HG03095 (cell line): ENCODE data around the gene SLC23A1.
"Not testable (repeated sequence)": the region's sequence is repeated elsewhere in the genome, so short reads cannot be mapped to it uniquely, and the experiment has no call there.

Experiments used
- ATAC-seq: cut with Tn5 transposase; IDR thresholded peaks from one replicate; pipeline ENCODE4 v1.9.1; 2021; ENCODE audit warnings: moderate library complexity; ENCODE audit not compliant: unreplicated experiment

Gene SLC23A1

DNA sequence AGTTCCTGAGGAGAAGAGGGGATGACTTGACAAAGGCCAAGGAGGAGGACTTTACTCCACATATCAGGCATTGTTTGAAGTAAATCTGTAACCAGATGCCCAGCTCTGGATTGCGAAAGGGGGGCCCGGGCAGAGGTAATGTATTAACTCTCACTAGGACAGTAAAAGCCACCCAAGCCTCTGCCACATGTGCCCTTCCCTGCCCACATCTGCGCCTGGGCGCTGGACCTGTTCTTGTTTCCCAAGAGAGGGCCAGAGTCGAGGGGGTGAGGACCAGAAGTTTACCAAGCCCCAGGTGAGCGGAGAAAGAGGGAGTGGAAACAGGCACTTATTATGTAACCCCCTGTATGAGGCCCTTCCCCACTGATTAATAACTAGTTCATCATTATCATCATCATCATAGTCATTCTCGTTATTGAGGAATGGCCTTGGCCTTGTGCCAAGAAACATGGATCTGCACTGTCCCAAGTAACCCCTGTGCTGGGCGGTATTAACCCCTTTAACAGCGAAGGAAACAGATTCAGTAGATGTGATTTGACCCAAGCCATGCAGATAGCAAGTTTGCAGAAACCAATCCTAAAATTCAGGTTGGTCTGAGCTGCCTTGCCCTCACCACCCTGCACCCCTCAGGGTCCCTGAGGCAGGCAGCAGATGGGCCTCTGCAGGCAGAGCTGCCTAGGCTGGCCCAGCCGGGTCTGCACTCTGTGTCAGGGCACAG is at the start of gene SLC23A1:
Gene SLC23A1, minus strand, starts transcription at position 23 of the 718 bp plus-strand sequence. CDS start 44 bp downstream, outside the sequence.
- no peak for ATAC-seq

DNA sequence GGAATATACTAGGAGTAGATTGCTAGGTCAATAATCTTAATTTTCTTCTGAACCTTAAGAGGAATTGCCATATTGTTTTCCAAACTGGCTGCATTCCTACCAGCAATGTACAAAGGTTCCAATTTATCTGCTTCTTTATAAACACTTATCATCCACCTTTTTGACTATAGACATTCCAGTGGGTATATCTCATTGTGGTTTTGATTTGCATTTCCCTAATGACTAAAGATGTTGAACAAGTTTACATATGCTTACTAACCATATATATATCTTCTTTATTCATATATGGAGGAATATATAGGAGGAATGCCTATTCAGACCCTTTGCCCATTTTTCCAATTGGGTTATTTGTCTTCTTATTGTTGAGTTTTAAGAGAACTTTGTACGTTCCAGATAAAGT is 48.6 kb upstream of the SLC23A1 start:
- ATAC-seq: no peak

DNA sequence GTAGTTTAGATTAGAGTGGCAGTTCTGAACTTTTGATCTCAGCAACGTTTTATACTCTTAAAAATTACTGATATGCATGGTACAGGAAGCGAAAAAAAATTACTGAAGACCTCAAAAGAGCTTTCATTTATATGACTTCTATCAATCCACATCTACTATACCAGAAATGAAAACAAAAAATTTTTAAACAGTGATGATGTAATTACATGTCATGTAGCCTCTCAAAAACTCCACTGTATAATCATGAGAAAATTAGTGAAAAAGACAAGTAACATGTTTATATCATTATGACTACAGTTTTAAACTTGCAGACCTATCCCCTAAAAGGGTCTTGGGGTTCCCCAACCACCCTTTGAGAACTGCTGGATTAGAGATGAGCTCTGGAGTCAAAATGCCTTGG is 46.9 kb upstream of the SLC23A1 start:
- no peak for ATAC-seq

DNA sequence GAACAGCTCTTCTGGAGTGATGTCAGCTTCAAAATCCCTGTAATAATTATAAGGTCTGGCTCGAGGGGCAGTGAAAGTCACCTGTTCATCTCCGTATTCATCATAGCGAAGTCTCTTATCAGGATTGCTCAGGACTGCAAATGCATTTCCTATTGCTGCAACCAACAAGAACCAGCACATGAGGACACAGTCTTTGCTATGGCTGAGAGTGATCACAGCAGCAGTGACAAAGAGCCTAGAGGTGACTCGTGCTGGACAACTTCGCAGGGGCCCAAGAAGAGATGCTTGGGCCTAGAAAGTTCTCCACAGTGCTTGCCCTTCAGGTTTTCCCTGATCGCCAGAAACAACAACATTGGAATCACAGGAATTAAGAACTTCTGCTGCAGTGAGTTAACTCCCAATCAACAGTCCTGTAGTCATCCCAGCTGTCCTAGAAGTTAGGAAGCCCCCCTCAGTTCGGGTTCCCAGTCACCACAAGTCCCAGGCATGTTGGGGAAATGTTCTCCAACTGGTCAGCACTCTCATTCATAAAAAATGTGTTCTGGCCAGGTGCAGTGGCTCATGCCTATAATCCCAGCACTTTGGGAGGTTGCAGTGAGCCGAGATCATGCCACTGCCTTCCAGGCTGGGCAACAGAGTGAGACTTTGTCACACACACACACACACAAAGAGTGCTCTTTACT is 43.2 kb upstream of the SLC23A1 start:
- ATAC-seq: no peak

DNA sequence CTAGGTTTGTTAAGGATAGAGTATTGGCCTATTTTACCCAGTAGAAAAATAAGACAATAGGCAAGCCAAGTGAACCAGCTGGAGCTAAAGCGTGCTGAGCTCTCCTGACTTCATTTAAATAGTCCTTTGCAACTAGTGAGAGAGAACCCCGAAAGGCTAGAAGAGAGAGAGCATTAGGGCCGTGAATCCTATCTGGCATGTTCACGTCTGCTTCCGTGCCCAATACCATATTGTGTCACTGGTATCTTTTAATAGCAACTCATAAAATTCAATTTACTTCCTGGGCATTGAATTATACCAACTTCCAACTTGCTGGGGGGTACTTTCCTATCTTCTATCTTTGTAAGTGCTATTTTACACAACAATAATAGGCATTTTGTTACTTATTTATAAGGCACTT is 42.4 kb upstream of the SLC23A1 start:
- ATAC-seq: no peak

DNA sequence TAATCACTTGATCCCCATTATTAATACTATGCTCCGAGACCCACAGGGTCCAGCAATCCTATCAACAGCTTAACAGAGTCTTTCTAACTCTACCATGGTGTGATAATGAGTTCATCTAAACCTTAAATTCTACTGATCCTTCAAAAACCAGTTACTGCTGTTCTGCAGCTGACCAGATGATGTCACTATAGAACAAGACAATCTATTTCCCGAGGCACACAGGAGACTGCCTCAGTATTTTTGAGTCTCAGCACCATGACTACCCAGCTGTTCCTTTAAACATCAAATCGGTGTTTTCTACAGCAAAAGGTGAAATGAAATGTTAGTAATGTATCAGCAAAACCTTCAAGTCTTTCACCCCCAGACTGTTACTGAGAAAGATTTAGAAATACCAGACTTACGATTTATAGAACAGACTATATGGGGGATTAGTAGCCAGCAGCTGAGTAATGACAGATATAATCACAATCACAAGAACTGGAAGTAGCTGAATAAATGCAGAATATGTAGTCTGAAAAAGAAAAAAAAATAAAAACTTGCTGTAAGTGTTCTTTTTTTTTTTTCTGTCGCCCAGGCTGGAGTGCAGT is 39.3 kb upstream of the SLC23A1 start:
- no peak for ATAC-seq

DNA sequence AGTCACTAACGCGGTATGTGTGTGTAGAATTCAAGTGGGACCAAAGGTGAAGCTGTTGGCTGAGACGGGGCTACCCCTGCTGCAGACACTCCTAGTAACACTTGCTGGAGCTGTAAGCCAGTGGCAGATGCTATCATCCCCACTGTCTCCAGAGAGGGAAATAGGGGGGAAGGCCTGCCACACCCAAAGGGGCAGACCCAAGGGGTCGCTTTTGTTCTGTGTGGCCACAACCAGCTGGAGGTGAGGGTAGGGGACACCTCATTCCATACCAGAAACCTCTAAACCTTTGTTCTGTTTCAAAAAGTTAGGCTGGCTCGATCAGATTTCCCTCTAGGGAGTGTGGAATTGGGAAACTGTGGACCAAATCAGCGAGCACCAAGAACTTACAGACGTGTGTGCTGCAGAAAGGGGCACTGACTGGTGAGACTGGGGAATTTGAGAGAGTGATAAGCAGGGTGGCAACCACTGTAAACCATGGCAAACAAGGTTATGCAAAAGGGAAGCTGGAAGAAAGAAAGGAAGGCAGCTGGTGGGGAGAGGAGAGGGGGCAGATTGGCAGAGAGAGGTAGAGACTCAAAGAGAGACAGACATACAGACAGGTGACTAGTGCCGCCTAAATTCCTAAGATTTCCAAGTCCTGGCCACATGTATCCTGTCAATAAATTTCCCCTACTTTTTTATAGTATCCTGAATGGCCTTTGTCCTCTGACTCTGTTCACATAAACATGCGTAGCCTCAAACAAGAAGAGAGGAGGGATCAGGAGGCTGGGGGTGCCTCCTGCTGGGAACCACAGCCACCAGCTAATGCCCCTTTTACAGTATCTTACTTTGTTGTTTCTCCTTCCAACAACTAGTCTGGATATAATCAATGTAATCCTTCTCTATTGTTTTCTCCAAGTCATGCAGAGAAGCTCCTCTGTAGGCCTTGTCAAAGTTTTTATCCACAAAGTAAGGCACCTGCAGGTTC is 36.4 kb upstream of the SLC23A1 start:
- ATAC-seq: no peak

DNA sequence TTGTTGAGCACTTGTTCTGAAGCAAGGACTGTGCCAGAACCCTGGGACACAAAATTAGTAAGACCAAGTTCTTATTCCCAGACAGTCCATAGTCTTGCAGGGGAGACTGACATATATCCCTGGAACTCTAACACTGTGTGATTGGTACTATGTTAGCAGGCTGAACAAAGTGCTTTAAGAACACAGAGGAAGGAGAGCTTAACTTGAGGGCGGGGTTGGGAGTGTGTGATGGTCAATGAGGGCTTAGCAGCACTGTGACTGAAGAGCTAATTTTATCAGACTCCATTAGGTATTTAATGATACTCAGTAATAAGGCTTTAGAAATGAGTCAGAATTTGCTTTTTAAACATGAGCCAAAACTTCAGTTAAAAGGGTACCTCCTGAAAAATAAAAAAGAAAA is 35.7 kb upstream of the SLC23A1 start:
- ATAC-seq: no peak

DNA sequence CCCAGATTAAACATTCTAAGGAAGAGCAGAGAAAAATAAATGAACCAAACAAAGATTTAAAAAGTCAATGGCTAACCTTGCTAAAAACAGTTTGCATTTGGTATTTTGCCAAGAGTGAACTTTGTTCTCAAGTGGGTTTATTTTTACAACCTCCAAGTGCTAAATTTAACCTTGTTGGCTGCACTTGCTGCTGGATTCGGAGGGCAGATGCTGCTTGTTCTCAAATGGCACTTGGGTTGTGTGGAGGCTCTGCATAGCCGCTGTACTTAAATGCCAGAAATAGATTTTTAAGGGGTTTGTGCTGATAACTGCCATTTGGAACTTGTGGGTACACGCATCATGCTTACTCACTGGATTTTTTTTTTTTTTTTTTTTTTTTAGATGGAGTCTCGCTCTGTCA is 34.1 kb upstream of the SLC23A1 start:
- ATAC-seq: no peak

DNA sequence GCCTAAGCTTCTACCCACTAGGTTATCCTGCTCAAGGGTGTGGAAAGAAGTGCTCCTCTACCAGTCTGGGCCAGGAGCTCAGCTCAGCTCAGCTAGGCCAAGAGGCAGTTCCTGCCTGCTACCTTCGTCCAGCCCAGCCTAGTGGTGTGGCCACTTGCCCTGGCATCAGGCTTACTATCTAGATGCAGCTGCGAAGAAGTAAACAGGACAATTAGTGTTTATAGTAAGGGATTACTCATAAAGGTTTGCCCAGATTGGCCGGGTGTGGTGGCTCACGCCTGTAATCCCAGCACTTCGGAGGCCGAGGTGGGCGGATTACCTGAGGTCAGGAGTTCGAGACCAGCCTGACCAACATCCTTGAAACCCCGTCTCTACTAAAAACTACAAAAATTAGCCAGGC is 33.6 kb upstream of the SLC23A1 start:
- no peak for ATAC-seq

DNA sequence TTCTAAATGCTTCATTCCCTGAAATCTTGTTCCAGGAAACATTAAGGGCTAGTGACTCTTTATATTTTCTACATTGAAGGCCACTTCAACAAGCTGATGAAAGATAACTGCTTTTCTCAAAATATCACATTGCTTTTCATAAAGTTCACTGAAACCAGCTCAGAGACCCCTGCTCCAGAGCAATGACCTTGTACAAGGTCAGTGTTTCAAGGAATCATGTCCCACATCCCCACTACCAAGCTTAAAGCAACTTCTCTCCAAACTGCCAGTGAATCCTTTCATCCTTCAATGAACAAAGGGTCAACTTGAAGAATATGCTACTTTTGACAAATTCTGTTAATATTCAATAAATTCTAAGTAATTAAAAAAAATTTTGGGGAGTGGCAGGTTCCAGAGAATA is 32.8 kb upstream of the SLC23A1 start:
- no peak for ATAC-seq

DNA sequence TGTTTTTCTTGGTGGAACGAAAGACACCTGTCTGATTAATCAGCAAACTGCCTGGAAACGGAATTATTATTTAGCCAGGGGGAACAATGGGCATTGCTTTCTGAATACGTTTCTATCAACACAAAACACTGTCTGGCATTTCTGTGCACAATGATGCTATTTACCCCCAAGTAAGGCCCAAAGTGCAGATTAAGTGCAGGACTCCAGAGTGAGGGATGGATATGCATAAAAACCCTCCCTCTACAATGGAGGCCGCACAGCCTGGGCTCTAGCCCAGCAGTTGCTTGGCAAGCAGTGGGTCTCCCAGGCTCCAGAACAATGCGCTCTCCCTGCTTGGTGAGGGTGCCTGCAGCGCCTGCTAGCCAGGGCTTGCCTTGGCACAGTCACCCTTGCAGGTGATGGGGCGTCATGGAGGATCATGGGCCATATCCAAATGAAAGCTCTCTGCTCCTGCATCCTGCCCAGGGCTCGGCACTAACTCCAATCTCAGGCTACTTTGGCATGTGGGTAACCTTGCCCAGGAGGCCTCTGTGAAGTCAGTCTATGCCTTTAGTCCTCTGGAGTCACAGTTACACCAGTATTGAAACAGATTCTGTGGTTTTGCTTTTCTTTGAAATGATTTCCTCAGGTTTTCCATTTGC is 32.2 kb upstream of the SLC23A1 start:
- no peak for ATAC-seq

DNA sequence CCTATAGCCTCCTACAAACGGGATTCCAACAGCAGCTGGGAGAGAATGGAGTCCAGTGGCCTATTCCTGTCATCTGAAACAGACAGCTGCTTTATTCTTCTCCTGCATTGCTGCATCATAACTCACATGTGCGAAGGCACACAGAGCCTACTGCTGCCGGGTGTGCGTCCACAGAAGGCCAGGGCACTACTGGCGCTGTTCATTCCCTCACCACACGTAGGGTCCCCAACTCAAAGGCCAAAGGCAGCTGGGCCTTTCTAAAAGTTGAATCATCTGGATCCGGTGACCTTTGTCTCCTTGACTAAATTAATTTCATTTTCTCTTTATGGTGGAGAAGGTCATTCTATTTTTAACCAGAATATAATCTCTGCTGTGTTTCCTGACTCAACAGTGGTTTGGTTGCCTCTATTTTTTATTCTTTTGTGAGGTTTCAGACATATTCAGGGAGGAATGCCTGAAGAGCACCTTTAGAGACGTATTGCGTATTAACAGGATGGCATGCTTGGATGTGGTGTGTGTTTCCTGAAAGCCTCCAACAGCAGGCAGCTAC is 31.6 kb upstream of the SLC23A1 start:
- no peak for ATAC-seq

DNA sequence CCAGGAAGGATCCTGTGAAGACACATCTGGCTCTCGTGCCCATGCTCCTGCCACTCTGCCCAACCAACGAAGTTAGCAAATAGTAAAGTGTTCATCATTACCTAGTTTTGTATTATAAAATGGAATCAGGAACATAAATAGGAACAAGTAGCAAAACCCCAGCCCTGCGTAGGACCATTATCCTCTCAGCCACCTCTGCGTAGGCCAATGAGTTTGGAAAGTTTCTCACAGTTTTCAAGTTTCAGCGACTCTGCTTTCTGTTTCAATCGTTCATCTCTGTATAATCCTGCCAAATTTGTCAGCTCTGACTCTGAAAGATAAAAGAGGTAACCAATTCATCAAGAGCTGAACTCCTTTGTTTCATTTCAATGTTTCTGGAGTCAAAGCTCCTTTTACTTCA is 30.9 kb upstream of the SLC23A1 start:
- no peak for ATAC-seq

DNA sequence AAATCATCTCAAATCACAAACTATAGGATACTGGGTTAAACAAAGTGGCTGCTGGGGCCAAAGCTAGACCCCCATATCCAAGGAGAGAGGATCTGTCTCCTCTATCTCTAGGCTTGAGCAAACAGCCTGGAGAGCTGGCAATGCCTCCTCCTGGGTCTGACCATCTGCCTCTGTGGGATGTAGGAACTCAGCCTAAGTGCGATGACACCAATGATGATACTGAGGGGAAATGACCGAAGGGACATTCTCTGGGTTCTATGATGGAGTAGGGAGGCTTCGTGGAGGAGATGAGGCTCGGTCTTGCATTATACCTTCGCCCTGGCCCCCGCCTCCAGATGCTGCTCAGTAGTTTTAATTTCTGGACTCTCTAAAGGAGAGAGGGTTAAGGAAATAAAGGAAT is 30.1 kb upstream of the SLC23A1 start:
- no peak for ATAC-seq

DNA sequence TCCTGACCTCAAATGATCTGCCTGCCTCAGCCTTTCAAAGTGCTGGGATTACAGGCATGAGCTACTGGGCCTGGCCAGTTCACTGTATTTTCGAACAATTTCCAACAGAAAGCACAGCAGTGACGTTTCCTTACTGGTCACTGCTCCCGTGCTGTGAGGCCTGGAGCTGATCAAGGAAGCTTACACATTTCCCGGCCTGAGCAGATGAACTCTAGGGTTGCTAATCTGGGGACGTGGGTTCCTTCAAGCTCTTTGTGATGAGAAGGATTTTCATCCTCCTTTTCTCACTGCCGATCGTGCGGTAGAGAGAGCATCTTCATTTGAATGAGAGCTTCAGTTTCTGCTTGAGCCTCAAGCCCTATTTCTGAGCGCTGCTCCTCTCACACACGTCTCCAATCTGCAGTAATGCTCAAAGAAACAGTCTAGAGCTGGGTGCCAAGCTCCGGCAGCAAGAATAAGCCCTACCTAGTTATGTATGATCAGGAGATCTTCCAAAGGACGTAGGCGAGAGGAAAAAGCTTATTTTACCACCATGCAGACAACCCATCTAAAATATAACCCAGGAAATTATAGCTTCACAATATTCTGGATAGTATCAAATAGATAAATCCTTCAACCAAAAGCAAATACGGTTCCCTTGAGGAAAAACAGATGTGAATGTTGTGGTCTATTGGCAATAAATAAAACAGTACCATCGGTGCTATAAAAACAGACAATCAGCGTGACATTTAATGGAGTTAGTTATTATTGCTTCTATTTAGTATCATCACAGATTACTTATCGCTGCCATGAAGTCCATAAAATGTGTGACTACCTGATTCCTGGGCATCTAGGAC is 28.1 kb upstream of the SLC23A1 start:
- no peak for ATAC-seq

DNA sequence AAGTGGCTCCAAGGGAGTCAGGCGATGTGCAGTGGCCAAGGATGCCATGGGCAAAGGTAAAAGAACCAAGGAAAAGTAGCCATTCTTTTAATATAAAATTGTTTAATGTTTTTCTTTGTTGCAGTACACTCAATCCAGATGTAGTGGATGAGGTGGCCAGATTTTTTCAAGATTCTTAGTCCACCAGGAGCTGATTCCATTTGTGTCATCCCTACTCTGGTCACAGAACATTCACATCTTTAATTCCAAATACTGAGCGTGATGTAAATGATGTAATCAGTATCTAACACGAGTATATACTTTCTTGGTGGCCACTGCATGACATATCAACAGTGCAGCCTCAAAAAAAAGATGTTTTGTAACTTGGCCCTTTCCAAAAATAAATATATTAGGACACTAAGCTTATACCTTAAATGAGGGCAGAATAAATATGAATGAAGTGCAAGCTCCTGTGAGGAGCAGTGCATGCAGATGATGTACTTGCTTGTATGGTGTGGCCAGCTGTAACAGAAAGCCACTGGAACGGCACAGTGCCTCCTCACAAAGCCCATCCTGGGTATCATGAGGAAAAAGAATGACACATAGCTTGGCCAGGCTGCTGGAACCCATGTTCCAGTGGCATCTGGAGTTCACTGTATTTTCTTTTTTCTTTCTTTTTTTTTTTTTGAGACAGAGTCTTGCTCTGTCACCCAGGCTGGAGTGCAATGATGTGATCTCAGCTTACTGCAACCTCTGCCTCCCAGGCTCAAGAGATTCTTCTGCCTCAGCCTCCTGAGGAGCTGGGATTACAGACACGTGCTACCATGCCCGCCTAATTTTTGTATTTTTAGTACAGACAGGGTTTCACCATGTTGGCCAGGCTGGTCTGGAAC is 27.3 kb upstream of the SLC23A1 start:
- ATAC-seq: no peak

DNA sequence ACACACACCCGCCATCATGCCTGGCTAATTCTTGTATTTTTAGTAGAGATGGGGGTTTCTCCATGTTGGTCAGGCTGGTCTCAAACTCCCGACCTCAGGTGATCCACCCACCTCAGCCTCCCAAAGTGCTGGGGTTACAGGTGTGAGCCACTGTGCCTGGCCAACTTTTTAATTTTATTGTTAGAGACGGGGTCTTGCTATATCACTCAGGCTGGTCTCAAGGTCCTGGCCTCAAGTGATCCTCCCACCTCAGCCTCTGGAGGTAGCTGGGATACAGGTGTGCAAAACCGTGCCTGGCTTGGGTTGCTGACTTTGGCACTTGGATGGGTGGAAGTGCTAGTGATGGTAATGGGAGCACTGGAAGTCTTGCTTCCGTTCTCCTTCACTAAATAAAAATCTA is 26.0 kb upstream of the SLC23A1 start:
- ATAC-seq: not testable (repeated sequence)

DNA sequence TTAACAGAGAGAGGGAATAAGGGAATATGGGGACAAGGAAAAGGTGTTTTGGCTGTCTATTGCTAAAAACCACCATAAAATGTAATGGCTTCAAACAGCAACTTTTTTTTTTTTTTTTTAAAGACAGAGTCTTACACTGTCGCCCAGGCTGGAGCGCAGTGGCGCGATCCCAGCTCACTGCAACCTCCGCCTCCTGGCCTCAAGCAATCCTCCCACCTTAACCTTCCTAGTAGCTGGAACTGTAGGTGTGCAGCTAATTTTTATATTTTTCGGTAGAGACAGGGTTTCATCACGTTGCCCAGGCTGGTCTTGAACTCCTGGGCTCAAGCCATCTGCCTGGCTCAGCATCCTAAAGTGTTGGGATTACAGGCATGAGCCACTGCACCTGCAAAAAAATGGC is 25.1 kb upstream of the SLC23A1 start:
- ATAC-seq: no peak
